Retinal pigment epithelial cell (primary cell): ENCODE results near the gene ZNF169.
"Not testable (repeated sequence)": the region's sequence is repeated elsewhere in the genome, so short reads cannot be mapped to it uniquely, and the experiment has no call there.

Experiments used
- DNase-seq: peaks from one replicate; pipeline ENCODE4 v3.0.0-alpha.2; 2010; ENCODE audit warnings: low read depth
- H3K4me3 ChIP-seq: 2 replicates; pipeline ENCODE4 v1.5.1; 2011; ENCODE audit warnings: mild to moderate bottlenecking, low read length, control low read depth, moderate library complexity
- TF ChIP-seq, protein P1 (sequence below): conservative IDR thresholded peaks from 2 replicates; pipeline ENCODE4 v1.5.1; 2011; ENCODE audit warnings: low read depth, low read length, control low read depth, inconsistent platforms

ZNF169 gene

DNA sequence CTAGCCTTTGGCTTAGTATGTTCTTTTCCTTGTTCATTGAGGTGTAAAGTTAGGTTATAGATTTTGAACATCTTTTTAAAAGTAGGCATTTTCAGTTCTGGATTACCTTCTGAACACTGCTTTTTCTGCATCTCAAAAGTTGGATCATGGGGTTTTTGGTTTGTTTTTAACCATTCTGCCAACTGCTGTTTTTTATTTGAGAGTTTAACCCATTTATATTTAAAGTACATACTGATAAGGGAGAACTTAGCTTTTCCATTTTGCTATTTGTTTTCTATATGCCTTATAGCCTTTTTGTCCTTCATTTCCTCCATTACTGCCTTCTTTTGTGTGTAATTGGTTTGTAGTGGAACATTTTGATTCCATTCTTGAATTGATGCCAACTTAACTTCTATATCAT lies 30.5 kb upstream of the ZNF169 start:
- TF ChIP-seq, protein P1, sequence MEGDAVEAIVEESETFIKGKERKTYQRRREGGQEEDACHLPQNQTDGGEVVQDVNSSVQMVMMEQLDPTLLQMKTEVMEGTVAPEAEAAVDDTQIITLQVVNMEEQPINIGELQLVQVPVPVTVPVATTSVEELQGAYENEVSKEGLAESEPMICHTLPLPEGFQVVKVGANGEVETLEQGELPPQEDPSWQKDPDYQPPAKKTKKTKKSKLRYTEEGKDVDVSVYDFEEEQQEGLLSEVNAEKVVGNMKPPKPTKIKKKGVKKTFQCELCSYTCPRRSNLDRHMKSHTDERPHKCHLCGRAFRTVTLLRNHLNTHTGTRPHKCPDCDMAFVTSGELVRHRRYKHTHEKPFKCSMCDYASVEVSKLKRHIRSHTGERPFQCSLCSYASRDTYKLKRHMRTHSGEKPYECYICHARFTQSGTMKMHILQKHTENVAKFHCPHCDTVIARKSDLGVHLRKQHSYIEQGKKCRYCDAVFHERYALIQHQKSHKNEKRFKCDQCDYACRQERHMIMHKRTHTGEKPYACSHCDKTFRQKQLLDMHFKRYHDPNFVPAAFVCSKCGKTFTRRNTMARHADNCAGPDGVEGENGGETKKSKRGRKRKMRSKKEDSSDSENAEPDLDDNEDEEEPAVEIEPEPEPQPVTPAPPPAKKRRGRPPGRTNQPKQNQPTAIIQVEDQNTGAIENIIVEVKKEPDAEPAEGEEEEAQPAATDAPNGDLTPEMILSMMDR: no peak
- no peak for DNase-seq
- no peak overlapping the region for H3K4me3 ChIP-seq

DNA sequence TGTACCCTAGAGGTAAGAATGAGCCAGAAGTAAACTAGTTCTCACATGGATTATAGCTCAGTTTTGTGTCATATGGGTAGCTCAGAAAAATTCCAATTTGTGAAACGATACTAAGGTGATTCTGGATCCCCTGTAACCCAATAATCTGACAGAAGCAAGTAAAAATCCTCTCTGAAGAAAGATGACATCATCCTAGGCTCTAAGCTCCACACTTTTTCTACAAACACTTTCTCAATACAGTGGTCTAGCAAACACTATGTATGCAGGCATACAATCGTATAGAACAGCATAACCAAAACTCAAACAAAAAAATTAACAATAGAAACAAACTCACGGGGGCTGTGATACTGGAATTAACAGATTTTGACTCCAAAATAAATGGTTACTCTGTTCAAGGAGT lies 26.7 kb upstream of the ZNF169 start:
- no peak overlapping the region for H3K4me3 ChIP-seq
- TF ChIP-seq, protein P1: no peak
- no peak for DNase-seq

DNA sequence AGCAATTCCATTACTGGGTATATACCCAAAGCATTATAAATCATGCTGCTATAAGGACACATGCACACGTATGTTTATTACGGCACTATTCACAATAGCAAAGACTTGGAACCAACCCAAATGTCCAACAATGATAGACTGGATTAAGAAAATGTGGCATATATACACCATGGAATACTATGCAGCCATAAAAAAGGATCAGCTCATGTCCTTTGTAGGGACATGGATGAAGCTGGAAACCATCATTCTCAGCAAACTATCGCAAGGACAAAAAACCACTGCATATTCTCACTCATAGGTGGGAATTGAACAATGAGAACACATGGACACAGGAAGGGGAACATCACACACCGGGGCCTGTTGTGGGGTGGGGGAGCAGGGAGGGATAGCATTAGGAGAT lies 18.0 kb upstream of the ZNF169 start:
- DNase-seq, H3K4me3 ChIP-seq: not testable (repeated sequence)

DNA sequence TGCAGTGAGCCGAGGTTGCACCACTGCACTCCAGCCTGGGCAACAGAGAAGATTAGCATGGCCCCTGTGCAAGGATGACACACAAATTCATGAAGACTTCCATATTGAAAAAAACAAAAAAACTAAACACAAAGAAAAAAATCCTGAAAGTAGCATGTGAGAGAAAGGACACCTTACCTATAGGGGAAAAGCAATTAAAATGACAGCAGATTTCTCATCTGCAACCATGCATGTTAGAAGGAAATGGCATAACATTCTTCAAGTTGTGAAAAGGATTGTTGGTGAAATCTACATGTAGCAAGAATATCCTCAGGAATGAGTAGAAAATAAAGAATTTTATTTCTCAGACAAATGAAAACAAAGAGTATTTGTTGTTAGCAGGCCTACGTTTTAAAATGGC lies 13.4 kb upstream of the ZNF169 start:
- TF ChIP-seq, protein P1: no peak
- H3K4me3 ChIP-seq: no peak overlapping the region
- no peak for DNase-seq

DNA sequence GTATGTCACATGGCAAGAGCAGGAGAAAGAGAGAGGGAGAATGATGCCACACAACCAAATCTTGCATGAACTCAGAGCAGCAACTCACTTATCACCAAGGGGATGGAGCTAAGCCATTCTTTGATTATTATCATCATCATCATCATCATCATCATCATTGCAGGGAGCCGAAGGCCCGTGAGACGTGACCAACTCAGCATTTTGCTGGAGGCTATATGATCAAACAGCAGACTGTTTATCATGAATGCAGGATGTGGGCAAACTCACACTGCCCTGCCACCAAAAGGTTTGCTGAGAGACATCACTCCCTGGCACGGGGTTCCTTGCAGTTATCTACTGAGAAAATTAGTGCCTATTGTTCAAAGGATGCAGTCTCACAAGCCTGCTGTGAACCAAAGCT lies 8.6 kb upstream of the ZNF169 start:
- no peak for DNase-seq
- TF ChIP-seq, protein P1: no peak
- H3K4me3 ChIP-seq: no peak overlapping the region

DNA sequence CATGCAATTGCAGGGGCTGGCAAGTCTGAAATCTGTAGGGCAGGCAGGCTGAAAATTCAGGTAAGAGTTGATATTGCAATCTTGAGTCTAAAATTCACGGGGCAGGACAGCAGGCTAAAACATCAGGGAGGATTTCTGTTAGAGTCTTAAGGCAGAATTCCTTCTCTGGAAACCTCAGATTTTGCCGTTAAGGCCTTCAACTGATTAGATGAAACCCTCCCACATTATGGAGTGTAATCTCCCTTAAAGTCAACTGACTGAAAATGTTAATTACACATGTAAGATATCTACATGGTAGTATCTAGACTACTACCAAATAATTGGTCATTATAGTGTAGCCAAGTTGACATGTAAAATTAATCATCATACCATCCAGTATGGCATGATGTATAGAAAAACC lies 3.1 kb upstream of the ZNF169 start:
- H3K4me3 ChIP-seq: no peak overlapping the region
- TF ChIP-seq, protein P1: no peak
- DNase-seq: no peak

DNA sequence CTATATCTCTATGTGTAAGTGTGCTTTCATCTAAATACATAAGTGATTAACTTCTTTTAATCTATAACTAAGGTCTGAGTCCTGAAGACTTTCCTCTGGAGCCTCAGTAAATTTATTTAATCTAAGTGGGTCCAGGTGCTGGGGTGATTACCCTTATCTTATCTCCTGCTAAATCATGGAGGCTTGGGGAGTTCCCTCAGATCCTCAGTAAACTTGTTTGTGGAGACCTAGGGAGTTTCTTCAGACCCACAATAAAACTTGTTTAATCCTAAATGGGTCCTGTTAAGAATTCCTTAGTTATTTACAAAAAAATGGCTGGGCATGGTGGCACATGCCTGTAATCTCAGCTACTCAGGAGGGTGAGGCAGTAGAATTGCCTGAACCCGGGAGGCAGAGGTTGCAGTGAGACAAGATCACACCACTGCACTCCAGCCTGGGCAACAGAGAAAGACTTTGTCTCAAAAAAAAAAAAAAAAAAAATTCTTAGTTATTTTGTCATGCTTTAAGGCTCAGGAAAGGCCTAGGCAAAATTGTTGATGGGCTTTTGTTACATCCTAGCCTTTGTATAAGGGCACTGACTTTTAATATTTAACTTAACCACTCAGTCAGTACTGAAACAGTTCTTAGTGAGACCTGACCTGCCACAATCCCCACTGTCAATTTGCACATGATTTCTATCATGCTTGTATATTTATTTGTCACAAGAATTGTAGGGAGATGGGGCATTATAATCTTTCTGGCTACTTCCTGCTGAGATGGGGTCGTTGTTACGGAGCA lies 6.7 kb downstream of the ZNF169 start:
- DNase-seq, H3K4me3 ChIP-seq: not testable (repeated sequence)

DNA sequence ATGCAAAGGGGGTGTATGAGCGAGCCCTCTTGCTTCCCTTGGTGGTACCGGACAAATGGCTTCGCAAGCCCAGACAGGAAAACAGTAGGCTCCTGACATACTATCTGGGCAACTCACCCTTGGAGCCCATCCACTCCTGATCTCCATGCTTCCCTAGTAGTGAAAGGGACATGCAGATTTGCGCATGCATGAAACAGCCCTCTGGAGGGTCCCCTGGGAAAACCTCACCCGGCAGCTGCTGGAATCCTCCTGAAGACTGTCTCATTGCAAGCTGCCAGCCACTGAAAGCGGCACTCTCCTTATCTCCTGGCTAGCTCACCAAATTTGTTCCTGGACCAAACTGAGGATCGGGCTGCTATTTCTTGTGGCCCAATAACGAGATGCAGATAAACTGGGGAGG lies 10.2 kb downstream of the ZNF169 start:
- DNase-seq: no peak
- TF ChIP-seq, protein P1: no peak

More for the DNA sequence above, 10.2 kb downstream of the ZNF169 start:
- H3K4me3 ChIP-seq: no peak overlapping the region
